ENCODE results near the gene DNAJC5. TPM values are rescaled to one million over a fixed set of nuclear protein-coding genes. Genes with fewer than 3 reads are reported as not detected.

The DNAJC5 gene
- total and polyA plus RNA-seq, 9 of the 15 experiments (the other 6 are each of a cell fraction or from before 2014, with no cell fraction given) = 0.95 to 42.8 (median 23.4) TPM

DNA sequence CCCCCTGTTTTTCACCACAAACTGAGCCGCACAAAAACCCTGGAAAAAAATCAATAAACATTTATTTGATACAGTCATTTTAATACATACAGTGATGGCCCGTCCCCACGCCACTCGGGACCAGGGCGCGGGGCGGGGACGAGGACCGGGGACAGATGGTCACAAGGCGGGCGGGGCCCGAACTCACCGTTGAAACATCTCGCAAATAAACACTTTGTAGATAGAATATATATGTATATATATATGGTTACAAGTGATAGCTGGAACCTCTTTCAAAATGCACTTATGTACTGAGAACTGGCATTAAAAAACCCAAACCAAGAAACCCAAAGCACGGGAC, 61.7 kb downstream of the DNAJC5 start (continued):
- TF ChIP-seq CUX1 (CRISPR knock-in tag; IDR thresholded peaks at IDR 0.05) (0 out of 2 replicates have a peak, but pooled peaks have one; percentile 18), ZNF174 (CRISPR knock-in tag; IDR thresholded peaks at IDR 0.05) (no peak), FOXK2 (conservative IDR thresholded peaks at IDR 0.05 in 1 of 2, IDR thresholded peaks at IDR 0.05 in 1 of 2; ENCODE audit: low read depth in 2 of 2) (peak; percentile 63 to 69; a peak in 3 of 4 replicates), ZNF347 (CRISPR knock-in tag; IDR thresholded peaks at IDR 0.05; ENCODE audit: low read depth) (no peak), NBN (IDR thresholded peaks at IDR 0.05; ENCODE audit: low read depth) (no peak), SRF (CRISPR knock-in tag; IDR thresholded peaks at IDR 0.05) (no peak), SLC30A9 (CRISPR knock-in tag; IDR thresholded peaks at IDR 0.05) (no peak), SRSF9 (IDR thresholded peaks at IDR 0.05; ENCODE audit: borderline replicate concordance, low read depth, low read length) (no peak), RBM15 (IDR thresholded peaks at IDR 0.05; ENCODE audit: insufficient read depth, low read length) (no peak), ZNF395 (CRISPR knock-in tag; IDR thresholded peaks at IDR 0.05) (peak; percentile 3), PHTF2 (CRISPR knock-in tag; IDR thresholded peaks at IDR 0.05) (no peak), ZBTB7A (IDR thresholded peaks at IDR 0.05; ENCODE audit: borderline replicate concordance, control insufficient read depth, low read depth, low read length) (no peak), GABPA (tag; conservative IDR thresholded peaks at IDR 0.05; ENCODE audit: low read depth) (peak; percentile 39; the same call in 1 of the 2 replicates), JUND (IDR thresholded peaks at IDR 0.05; ENCODE audit: borderline replicate concordance, low read depth, low read length) (no peak), JUND (tag; IDR thresholded peaks at IDR 0.05; ENCODE audit: borderline replicate concordance, low read depth, low read length) (no peak), ZNF584 (CRISPR knock-in tag; IDR thresholded peaks at IDR 0.05; ENCODE audit: low read depth) (no peak; the same call in none of the 2 replicates), PHF21A (IDR thresholded peaks at IDR 0.05; ENCODE audit: borderline replicate concordance, low read depth) (no peak), MNT (conservative IDR thresholded peaks at IDR 0.05) (peak; percentile 76 to 99; a peak in 3 of 4 replicates)
